IMR-90 (cell line): ENCODE data around the gene LYRM9. TPM values are rescaled to one million over a fixed set of nuclear protein-coding genes. Genes with fewer than 3 reads are reported as not detected.

Experiments
- ATAC-seq: fragments of 200-7000 bp; cut with Tn5 transposase; 2 replicates; pipeline ENCODE4 v1.9.1; 2020; ENCODE audit warnings: low read depth, mild to moderate bottlenecking, moderate library complexity
- BruUV-seq: library from RNA; stranded (reverse); fragments of 400-500 nt; replicated peaks from 2 replicates; lab custom pipeline; 2021; lab: Mats Ljungman, UMichigan
- CTCF ChIA-PET: fragments of 300-600 bp; formaldehyde crosslinking; extraction: SDS; loops from one replicate; lab custom pipeline; 2021; ENCODE audit warnings: antibody characterized with exemption; lab: Yijun Ruan, JAX
- POLR2A ChIA-PET: fragments of 300-600 bp; sonication (Branson Sonifier 250); formaldehyde crosslinking; loops from one replicate; lab custom pipeline; 2022; ENCODE audit warnings: antibody characterized with exemption; ENCODE audit not compliant: unreplicated experiment; lab: Charles Lee
- DNase-seq: peaks from one replicate; pipeline ENCODE4 v3.0.0; 2013
- H2AFZ ChIP-seq: replicated peaks from 2 replicates; pipeline ENCODE3; 2013; ENCODE audit warnings: low read length, mild to moderate bottlenecking; ENCODE audit not compliant: poor library complexity
- H2AK5ac ChIP-seq: 2 replicates; pipeline ENCODE4 v1.6.1; 2013; ENCODE audit warnings: low read depth, low read length, inconsistent platforms
- H2AK9ac ChIP-seq: replicated peaks from 2 replicates; pipeline ENCODE3; 2013; ENCODE audit warnings: mild to moderate bottlenecking, low read depth, low read length, moderate library complexity; ENCODE audit not compliant: poor library complexity
- H2BK120ac ChIP-seq: 2 replicates; pipeline ENCODE4 v1.6.1; 2013; ENCODE audit warnings: low read depth, low read length, inconsistent platforms
- H2BK15ac ChIP-seq: 3 replicates; pipeline ENCODE4 v1.6.1; 2013; ENCODE audit warnings: low read depth, low read length, inconsistent platforms
- H2BK20ac ChIP-seq: 2 replicates; pipeline ENCODE4 v1.6.1; 2013; ENCODE audit warnings: low read depth, mild to moderate bottlenecking, inconsistent platforms, low read length, moderate library complexity
- H2BK5ac ChIP-seq: 2 replicates; pipeline ENCODE4 v1.6.1; 2013; ENCODE audit warnings: mild to moderate bottlenecking, low read depth, low read length, inconsistent platforms; ENCODE audit not compliant: poor library complexity, severe bottlenecking
- H3K14ac ChIP-seq: replicated peaks from 2 replicates; pipeline ENCODE4 v1.6.1; 2013; ENCODE audit warnings: low read depth, low read length, inconsistent platforms
- H3K18ac ChIP-seq: 2 replicates; pipeline ENCODE4 v1.6.1; 2013; ENCODE audit warnings: low read depth, low read length, control low read depth
- H3K23ac ChIP-seq: 2 replicates; pipeline ENCODE4 v1.6.1; 2013; ENCODE audit warnings: low read depth, low read length, inconsistent platforms
- H3K27ac ChIP-seq: 2 replicates; pipeline ENCODE4 v1.5.1; 2013; ENCODE audit warnings: mild to moderate bottlenecking, control low read depth, low read length; ENCODE audit not compliant: insufficient read depth
- H3K27me3 ChIP-seq: 2 replicates; pipeline ENCODE4 v1.6.1; 2013; ENCODE audit warnings: low read length; ENCODE audit not compliant: control insufficient read depth, insufficient read depth
- H3K36me3 ChIP-seq: 2 replicates; pipeline ENCODE4 v1.6.1; 2013; ENCODE audit warnings: low read length, mixed read lengths; ENCODE audit not compliant: control insufficient read depth, insufficient read depth
- H3K4ac ChIP-seq: 2 replicates; pipeline ENCODE4 v1.6.1; 2013; ENCODE audit warnings: low read depth, low read length, inconsistent platforms
- H3K4me1 ChIP-seq: 2 replicates; pipeline ENCODE4 v1.6.1; 2013; ENCODE audit warnings: low read length, mixed read lengths; ENCODE audit not compliant: control insufficient read depth, insufficient read depth
- H3K4me2 ChIP-seq: 2 replicates; pipeline ENCODE4 v1.6.1; 2013; ENCODE audit warnings: low read depth, mild to moderate bottlenecking, control low read depth, low read length, moderate library complexity
- H3K4me3 ChIP-seq: 2 replicates; pipeline ENCODE4 v1.5.1; 2013; ENCODE audit warnings: low read depth, mild to moderate bottlenecking, control low read depth, low read length, moderate library complexity; ENCODE audit not compliant: insufficient read depth
- H3K56ac ChIP-seq: 2 replicates; pipeline ENCODE4 v1.6.1; 2013; ENCODE audit warnings: low read length, inconsistent platforms; ENCODE audit not compliant: insufficient read depth; ENCODE audit errors: extremely low read depth
- H3K79me1 ChIP-seq, 2 experiments: 2 replicates each; pipeline ENCODE4 v1.6.1; 2013; ENCODE audit warnings: low read length in 2 of 2, inconsistent platforms in 1 of 2, low read depth in 1 of 2
- H3K9ac ChIP-seq: 2 replicates; pipeline ENCODE4 v1.6.1; 2013; ENCODE audit warnings: low read depth, low read length, control low read depth
- H3K9me1 ChIP-seq: 2 replicates; pipeline ENCODE4 v1.6.1; 2013; ENCODE audit warnings: low read length, inconsistent platforms; ENCODE audit not compliant: insufficient read depth
- H3K9me3 ChIP-seq: 2 replicates; pipeline ENCODE4 v1.6.1; 2013; ENCODE audit warnings: low read length; ENCODE audit not compliant: control insufficient read depth, insufficient read depth
- H4K20me1 ChIP-seq: 2 replicates; pipeline ENCODE4 v1.6.1; 2013; ENCODE audit warnings: low read length, inconsistent platforms; ENCODE audit not compliant: insufficient read depth
- H4K5ac ChIP-seq: 2 replicates; pipeline ENCODE4 v1.6.1; 2013; ENCODE audit warnings: mild to moderate bottlenecking, low read depth, low read length, control low read depth
- H4K8ac ChIP-seq, 2 experiments: 2 replicates each; pipeline ENCODE4 v1.6.1; 2013; ENCODE audit warnings: low read depth in 2 of 2, low read length in 2 of 2, control low read depth in 1 of 2, inconsistent platforms in 1 of 2
- H4K91ac ChIP-seq: 2 replicates; pipeline ENCODE4 v1.6.1; 2013; ENCODE audit warnings: low read depth, low read length, inconsistent platforms; ENCODE audit not compliant: insufficient read depth
- MAFK ChIP-seq: IDR thresholded peaks from 2 replicates; pipeline ENCODE4 v1.6.1; 2012; ENCODE audit warnings: low read depth, low read length, improper control_type of control experiment
- WGBS, 2 experiments: methylation state at CpG; one replicate each; pipeline versions ENCODE4 v1.1.5 to v1.1.7; 2013; ENCODE audit warnings: missing lambda C conversion rate in 2 of 2; ENCODE audit not compliant: insufficient read length in 1 of 2; ENCODE audit errors: extremely low coverage in 2 of 2; 5-methylcytosine and 5-hydroxymethylcytosine counted together
- dilution Hi-C: fragments of 300-500 bp; cut with HindIII; formaldehyde crosslinking; loops from one replicate; pipeline ENCODE4 v1.14.3; 2018; ENCODE audit warnings: low sequenced_read_pairs; ENCODE audit not compliant: unreplicated experiment
- in situ Hi-C: fragments of 300-500 bp; cut with MboI; formaldehyde crosslinking; loops from 3 replicates; pipeline ENCODE4 v1.14.3; 2019; ENCODE audit warnings: low sequenced_read_pairs, inconsistent platforms, mixed read lengths
- intact Hi-C: fragments of 100-400 bp; cut with micrococcal nuclease; formaldehyde crosslinking; loops from 2 replicates; pipeline ENCODE4 v1.10.0; 2022
- polyA plus RNA-seq, 3 experiments: library from polyadenylated mRNA; depleted of rRNA; stranded (reverse); fragments of >200 nt; gene quantifications; 2 replicates each; pipeline ENCODE4 v1.2.3, GENCODE V29; 2012; ENCODE audit warnings: low replicate concordance in 1 of 3
- total RNA-seq: library from RNA; depleted of rRNA; stranded (reverse); fragments of >200 nt; gene quantifications from 2 replicates; pipeline ENCODE4 v1.2.3, GENCODE V29; 2012

The LYRM9 gene
- total and polyA plus RNA-seq, 2 of the 4 experiments (the other 2 are of a cell fraction): 3.2 to 4.8 TPM

- Histone ChIP-seq H3K56ac (no peak overlapping the region), H2AK9ac (no peak overlapping the region), H2AK5ac (no peak overlapping the region), H4K91ac (no peak overlapping the region), H3K9ac (no peak overlapping the region), H4K5ac (no peak overlapping the region), H3K36me3 (no peaks in the 10 kb centered on the region), H3K18ac (no peak overlapping the region), H3K9me1 (0 out of 2 replicates have a peak, but pooled peaks cover 3% of the 10 kb centered on the region), H3K14ac (no peak overlapping the region), H3K27me3 (peaks cover 3% of the 10 kb centered on the region), H2AFZ (no peak overlapping the region), H3K4ac (no peak overlapping the region; the same call in 1 of the 2 replicates), H3K4me1 (peaks cover 6% of the 10 kb centered on the region), H2BK5ac (no peak overlapping the region), H3K4me2 (no peak overlapping the region), H3K27ac (no peak overlapping the region), H4K20me1 (no peaks in the 10 kb centered on the region), H2BK20ac (no peak overlapping the region), H4K8ac (no peak overlapping the region; a peak in 1 of 4 replicates), H2BK15ac (no peak overlapping the region), H2BK120ac (no peak overlapping the region), H3K9me3 (no peaks in the 10 kb centered on the region), H3K23ac (no peak overlapping the region), H3K79me1 (0 out of 4 replicates have a peak, but pooled peaks cover 0 to 8% of the 10 kb centered on the region in 2 experiments), H3K4me3 (no peak overlapping the region)
- in situ Hi-C loops (no loop called here), dilution Hi-C loops (no loop called here), intact Hi-C loops (loop anchor here (2.0 to 10.0 kb wide), 6 partner anchors 155 to 445 kb away; partner anchors contain the start of genes IFT20, TMEM97 and TNFAIP1)
- ChIA-PET CTCF (interaction anchor here (1.0 kb wide), 1 partner anchor 359 kb away, joined by 3 read pairs; no protein-coding TSS in a partner anchor), POLR2A (no interaction called here)
- ATAC-seq (no peak), DNase-seq (no peak)
- no TSS peak for BruUV-seq
- WGBS, 2 experiments: no CpG with 5 or more reads among the region's 9 CpGs
- TF ChIP-seq MAFK: no peak
These were observed 1.3 kb downstream of the LYRM9 start for GRCh38 chr17:27891841-27892240.
